ENCODE results near the gene POLA2. TPM values are rescaled to one million over a fixed set of nuclear protein-coding genes. Genes with fewer than 3 reads are reported as not detected.

The POLA2 gene
- total and polyA plus RNA-seq, 9 of the 15 experiments (the other 6 are each of a cell fraction or from before 2014, with no cell fraction given), result 2.7 to 134 (median 44.4) TPM

GRCh38 chr11:65262381-65262680 lies 569 bp downstream of the POLA2 start:
- ATAC-seq, result no peak
- 0% methylated on average over 14 of the region's 16 CpGs for WGBS (ENCODE audit: insufficient coverage, low coverage, missing lambda C conversion rate)
- Histone ChIP-seq H3K4me2 (ENCODE audit: insufficient read depth, low read length) (peak overlapping the region; percentile 86), H3K9me3 (replicated peaks; ENCODE audit: control insufficient read depth, insufficient read depth, low read depth, low read length) (no peaks in the 10 kb centered on the region), H3K36me3 (ENCODE audit: control insufficient read depth, insufficient read depth, low read length) (peaks cover 28% of the 10 kb centered on the region), H3K4me3 (peak overlapping the region; percentile 65), H2AFZ (ENCODE audit: low read depth, low read length) (peak overlapping the region; percentile 94; the same call in 1 of the 2 replicates), H3K27me3 (ENCODE audit: control insufficient read depth in 2 of 2, insufficient read depth in 2 of 2, low read length in 2 of 2) (no peaks in the 10 kb centered on the region), H3K4me1 (replicated peaks in 1 of 2; ENCODE audit: control insufficient read depth in 2 of 2, insufficient read depth in 2 of 2, low read length in 2 of 2) (peaks cover 9 to 23% of the 10 kb centered on the region in 2 experiments; a peak in 4 of 5 replicates), H4K20me1 (replicated peaks; ENCODE audit: control insufficient read depth, insufficient read depth, low read length) (peaks cover 5% of the 10 kb centered on the region; the same call in 1 of the 2 replicates), H3K9me1 (ENCODE audit: control insufficient read depth, insufficient read depth, low read length) (no peaks in the 10 kb centered on the region), H3K79me2 (ENCODE audit: control insufficient read depth, insufficient read depth, low read length) (peaks cover 48% of the 10 kb centered on the region), H3K27ac (ENCODE audit: extremely low read depth, low read depth, low read length) (peak overlapping the region; percentile 83), H3K9ac (ENCODE audit: insufficient read depth in 1 of 2, low read depth in 2 of 2, low read length in 2 of 2) (peak overlapping the region; percentile 93 to 98)
- FAIRE-seq, result no peak
- in situ Hi-C loops (cut with MboI) (no loop called here), intact Hi-C loops (cut with micrococcal nuclease) (no loop called here)
- no TSS peak for BruUV-seq (replicated peaks)
- POLR2A ChIA-PET, result interaction anchor here (0.5 to 2.3 kb wide), 22 partner anchors 9 to 244 kb away, joined by 3 to 30 read pairs (median 4); partner anchors contain the start of genes CDC42EP2, FAU, MALAT1 and MRPL49
- CTCF ChIA-PET (ENCODE audit: low intra/inter-chr PET ratio), result no interaction called here
- no peak for DNase-seq (ENCODE audit: extremely low read depth in 1 of 4, low spot score in 3 of 4)
- TF ChIP-seq BRD4 (IDR thresholded peaks at IDR 0.05) (0 out of 2 replicates have a peak, but pooled peaks have one; percentile 26), CC2D1A (IDR thresholded peaks at IDR 0.05) (no peak), KAT2B (IDR thresholded peaks at IDR 0.05; ENCODE audit: low read depth, low read length) (no peak), ZNF184 (CRISPR knock-in tag; IDR thresholded peaks at IDR 0.05) (no peak), SMARCE1 (IDR thresholded peaks at IDR 0.05) (peak; percentile 30; the same call in 1 of the 2 replicates), KLF6 (CRISPR knock-in tag; IDR thresholded peaks at IDR 0.05; ENCODE audit: borderline replicate concordance) (no peak), SPI1 (IDR thresholded peaks at IDR 0.05; ENCODE audit: borderline replicate concordance, low read depth, low read length) (peak; percentile 38; the same call in 1 of the 2 replicates), MYC (IDR thresholded peaks at IDR 0.05; ENCODE audit: low read depth, low read length) (no peak), MYC (CRISPR knock-in tag; IDR thresholded peaks at IDR 0.05; ENCODE audit: borderline replicate concordance, low read depth) (no peak), ZBTB33 (CRISPR knock-in tag; IDR thresholded peaks at IDR 0.05) (no peak), HDAC8 (tag; IDR thresholded peaks at IDR 0.05) (no peak), KAT7 (CRISPR knock-in tag; IDR thresholded peaks at IDR 0.05; ENCODE audit: borderline replicate concordance) (0 out of 2 replicates have a peak, but pooled peaks have one; percentile 50), PRPF4 (IDR thresholded peaks at IDR 0.05; ENCODE audit: insufficient read depth, low read depth, low read length, poor library complexity, severe bottlenecking) (no peak)
- TF ChIP-seq, protein P1, sequence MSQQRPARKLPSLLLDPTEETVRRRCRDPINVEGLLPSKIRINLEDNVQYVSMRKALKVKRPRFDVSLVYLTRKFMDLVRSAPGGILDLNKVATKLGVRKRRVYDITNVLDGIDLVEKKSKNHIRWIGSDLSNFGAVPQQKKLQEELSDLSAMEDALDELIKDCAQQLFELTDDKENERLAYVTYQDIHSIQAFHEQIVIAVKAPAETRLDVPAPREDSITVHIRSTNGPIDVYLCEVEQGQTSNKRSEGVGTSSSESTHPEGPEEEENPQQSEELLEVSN (IDR thresholded peaks at IDR 0.05; ENCODE audit: borderline replicate concordance in 1 of 2, extremely low read depth in 1 of 2, insufficient read depth in 1 of 2, insufficient read length in 1 of 2, low read depth in 1 of 2, low read length in 1 of 2, poor library complexity in 1 of 2, severe bottlenecking in 1 of 2), result peak in 1 of 2 experiments; percentile 7
